Esophagus muscularis mucosa (tissue), 3 donors: ENCODE measurements around the gene FGFRL1.
A peak's percentile ranks its signal among the peaks of the same experiment; 100 is the strongest.

Experiments used
- CTCF ChIP-seq, 3 experiments: fragments of 200-600 bp in 2 of 3; fragments of 450-650 bp in 1 of 3; sonication (generic) in 2 of 3; IDR thresholded peaks; one replicate each; pipeline ENCODE4 v1.5.1; 2017 to 2019; ENCODE audit warnings: antibody characterized with exemption in 3 of 3, mild to moderate bottlenecking in 2 of 3, moderate library complexity in 1 of 3
- POLR2A ChIP-seq: fragments of 450-650 bp; IDR thresholded peaks from one replicate; pipeline ENCODE4 v1.6.1; 2017; ENCODE audit warnings: antibody characterized with exemption, moderate library complexity, mild to moderate bottlenecking, low read depth
- POLR2AphosphoS5 ChIP-seq, 2 donors: sonication (generic); formaldehyde crosslinking; IDR thresholded peaks; one replicate each; pipeline ENCODE4 v1.6.1; 2017; ENCODE audit warnings: antibody characterized with exemption in 2 of 2

GRCh38 chr4:1009542-1010394 lies 1.7 kb upstream of the FGFRL1 start:
- TF ChIP-seq POLR2A (no peak), CTCF (IDR thresholded peaks at IDR 0.05) (peak in 2 of 3 experiments; percentile 5 to 17), POLR2AphosphoS5 (IDR thresholded peaks at IDR 0.05) (peak; percentile 14 to 53)
